ENCODE results near the gene FAM219B.
"Not testable (repeated sequence)": the region's sequence is repeated elsewhere in the genome, so short reads cannot be mapped to it uniquely, and the experiment has no call there.

FAM219B gene

GRCh38 chr15:74906450-74907162, at the start of gene FAM219B:
Gene FAM219B (minus strand): TSS chr15:74906851. CDS start chr15:74906800, 51 bp downstream.
- peak; percentile 84 for DNase-seq

- DNase-seq = no peak
Observed at GRCh38 chr15:74955796-74956647, 49.4 kb upstream of the FAM219B start.

- no peak for DNase-seq
Observed at GRCh38 chr15:74955017-74955416, 48.4 kb upstream of the FAM219B start.

- DNase-seq = no peak
Observed at GRCh38 chr15:74954515-74954914, 47.9 kb upstream of the FAM219B start.

- no peak for DNase-seq
Observed at GRCh38 chr15:74951006-74951405, 44.4 kb upstream of the FAM219B start.

GRCh38 chr15:74950078-74950908, 43.6 kb upstream of the FAM219B start:
- DNase-seq = peak; percentile 52

- peak; percentile 97 for DNase-seq
Observed at GRCh38 chr15:74937590-74938371, 31.1 kb upstream of the FAM219B start, which contains the start of gene COX5A. Gene COX5A (minus strand): TSS chr15:74938073. CDS start chr15:74938014, 59 bp downstream.

GRCh38 chr15:74937272-74937589, 30.6 kb upstream of the FAM219B start:
- DNase-seq = no peak

- not testable (repeated sequence) for DNase-seq
Observed at GRCh38 chr15:74935193-74935592, 28.5 kb upstream of the FAM219B start.

- no peak for DNase-seq
Observed at GRCh38 chr15:74933573-74933972, 26.9 kb upstream of the FAM219B start.

- no peak for DNase-seq
Observed at GRCh38 chr15:74928771-74929198, 22.1 kb upstream of the FAM219B start.

GRCh38 chr15:74924525-74924924, 17.9 kb upstream of the FAM219B start:
- no peak for DNase-seq

GRCh38 chr15:74920456-74920855, 13.8 kb upstream of the FAM219B start:
- no peak for DNase-seq

- peak; percentile 21 for DNase-seq
Observed at GRCh38 chr15:74917676-74918075, 11.0 kb upstream of the FAM219B start.

GRCh38 chr15:74913799-74914198, 7.1 kb upstream of the FAM219B start:
- DNase-seq = not testable (repeated sequence)

- no peak for DNase-seq
Observed at GRCh38 chr15:74913041-74913440, 6.4 kb upstream of the FAM219B start.

- DNase-seq = no peak
Observed at GRCh38 chr15:74908635-74909034, 2.0 kb upstream of the FAM219B start.

GRCh38 chr15:74907163-74907870, 666 bp upstream of the FAM219B start:
- DNase-seq = no peak

- DNase-seq = peak; percentile 25
Observed at GRCh38 chr15:74906067-74906449, 593 bp downstream of the FAM219B start.

GRCh38 chr15:74904190-74904805, 2.4 kb downstream of the FAM219B start:
- no peak for DNase-seq

- DNase-seq = no peak
Observed at GRCh38 chr15:74903676-74904075, 3.0 kb downstream of the FAM219B start.

Measured in HCEC 1CT (cell line).